HepG2 (cell line): ENCODE results near the gene RIMOC1. TPM values are rescaled to one million over a fixed set of nuclear protein-coding genes. Genes with fewer than 3 reads are reported as not detected.
A peak's percentile ranks its signal among the peaks of the same experiment; 100 is the strongest.

Experiments
- AGO2 ChIP-seq: fragments of 200-400 bp; formaldehyde crosslinking; optimal IDR thresholded peaks from 2 replicates; pipeline ENCODE3; 2017; ENCODE audit warnings: mild to moderate bottlenecking, low read depth, low read length, moderate library complexity
- ASH2L ChIP-seq: fragments of 300-600, 200-600 bp; sonication (generic); IDR thresholded peaks from 2 replicates; pipeline ENCODE4 v1.7.0; 2017; ENCODE audit warnings: low read depth, mild to moderate bottlenecking, moderate library complexity, mixed read lengths, low read length; ENCODE audit not compliant: insufficient read length
- BCL3 ChIP-seq: sonication (generic); formaldehyde crosslinking; IDR thresholded peaks from 2 replicates; pipeline ENCODE4 v1.5.1; 2020; ENCODE audit warnings: mild to moderate bottlenecking, missing genetic modification reagents, moderate library complexity
- CCAR2 ChIP-seq: fragments of 200-400 bp; formaldehyde crosslinking; optimal IDR thresholded peaks from 2 replicates; pipeline ENCODE3; 2018; ENCODE audit warnings: low read depth, mild to moderate bottlenecking, low read length, moderate library complexity
- CREBL2 ChIP-seq: sonication (generic); formaldehyde crosslinking; IDR thresholded peaks from 2 replicates; pipeline ENCODE4 v1.8.1; 2023; ENCODE audit warnings: missing genetic modification reagents, mild to moderate bottlenecking, borderline replicate concordance
- CREM ChIP-seq, 2 experiments: sonication (generic) in 1 of 2; formaldehyde crosslinking in 1 of 2; IDR thresholded peaks; 2 replicates each; pipeline versions ENCODE4 v1.4.0 to v1.6.1; 2016 to 2020; ENCODE audit warnings: antibody characterized with exemption in 1 of 2, mild to moderate bottlenecking in 1 of 2, missing genetic modification reagents in 1 of 2
- NRL ChIP-seq: sonication (generic); formaldehyde crosslinking; IDR thresholded peaks from 2 replicates; pipeline ENCODE4 v1.5.0; 2020; ENCODE audit warnings: missing genetic modification reagents, mild to moderate bottlenecking, moderate library complexity, borderline replicate concordance
- PBX2 ChIP-seq: IDR thresholded peaks from 2 replicates; pipeline ENCODE4 v1.6.1; 2016; ENCODE audit warnings: control low read depth
- RAD51 ChIP-seq: fragments of 450-650 bp; IDR thresholded peaks from 2 replicates; pipeline ENCODE4 v1.6.1; 2016; ENCODE audit warnings: borderline replicate concordance
- TBP ChIP-seq: sonication (generic); formaldehyde crosslinking; IDR thresholded peaks from 2 replicates; pipeline ENCODE4 v1.5.0; 2020; ENCODE audit warnings: missing genetic modification reagents
- ZNF383 ChIP-seq: sonication (generic); formaldehyde crosslinking; IDR thresholded peaks from 2 replicates; pipeline ENCODE4 v1.4.0; 2020; ENCODE audit warnings: missing genetic modification reagents, mild to moderate bottlenecking, borderline replicate concordance
- ZNF468 ChIP-seq: sonication (generic); formaldehyde crosslinking; IDR thresholded peaks from 2 replicates; pipeline ENCODE4 v1.8.0; 2022; ENCODE audit warnings: mild to moderate bottlenecking, moderate library complexity, missing genetic modification reagents
- ZNF556 ChIP-seq: sonication (generic); formaldehyde crosslinking; IDR thresholded peaks from 2 replicates; pipeline ENCODE4 v1.4.0; 2020; ENCODE audit warnings: mild to moderate bottlenecking, missing genetic modification reagents, borderline replicate concordance
- ZNF652 ChIP-seq: IDR thresholded peaks from 2 replicates; pipeline ENCODE4 v1.6.1; 2016; ENCODE audit warnings: low read depth, borderline replicate concordance
- ZNF766 ChIP-seq: sonication (generic); formaldehyde crosslinking; IDR thresholded peaks from 2 replicates; pipeline ENCODE4 v1.5.0; 2020; ENCODE audit warnings: missing genetic modification reagents, borderline replicate concordance
- ZNF792 ChIP-seq: IDR thresholded peaks from 2 replicates; pipeline ENCODE4 v1.6.1; 2016
- ZNF800 ChIP-seq: sonication (generic); formaldehyde crosslinking; IDR thresholded peaks from 2 replicates; pipeline ENCODE4 v1.4.0; 2020; ENCODE audit warnings: missing genetic modification reagents
- ZSCAN22 ChIP-seq: sonication (generic); formaldehyde crosslinking; IDR thresholded peaks from 2 replicates; pipeline ENCODE4 v1.4.0; 2020; ENCODE audit warnings: mild to moderate bottlenecking, missing genetic modification reagents
- polyA plus RNA-seq, 8 experiments: library from polyadenylated mRNA; depleted of rRNA in 3 of 8; stranded (reverse) in 7 of 8; unstranded in 1 of 8; fragments of >200 nt; fragmentation: Illumina TruSeq in 4 of 8; extraction: Trizol in 4 of 8; gene quantifications; 2 replicates each; pipeline versions ENCODE4 v1.2.1 to v1.2.3, GENCODE V29; 2011 to 2016; ENCODE audit warnings: low read depth in 4 of 8, missing spikeins in 1 of 8, mixed read lengths in 1 of 8; ENCODE audit not compliant: insufficient read depth in 1 of 8
- total RNA-seq, 5 experiments: library from RNA; depleted of rRNA; stranded (reverse); fragments of >200 nt; fragmentation: Illumina TruSeq; extraction: Trizol; gene quantifications; 2 replicates each; pipeline ENCODE4 v1.2.3, GENCODE V29; 2016; ENCODE audit warnings: low read depth in 1 of 5
- TF ChIP-seq, protein P1 (sequence below): sonication (generic); formaldehyde crosslinking; IDR thresholded peaks from 2 replicates; pipeline ENCODE4; 2020; ENCODE audit warnings: missing genetic modification reagents, mild to moderate bottlenecking, borderline replicate concordance

The RIMOC1 gene
- total and polyA plus RNA-seq, 2 of the 13 experiments (the other 11 are each of a cell fraction or from before 2014, with no cell fraction given) = 16.3 to 16.9 TPM

DNA sequence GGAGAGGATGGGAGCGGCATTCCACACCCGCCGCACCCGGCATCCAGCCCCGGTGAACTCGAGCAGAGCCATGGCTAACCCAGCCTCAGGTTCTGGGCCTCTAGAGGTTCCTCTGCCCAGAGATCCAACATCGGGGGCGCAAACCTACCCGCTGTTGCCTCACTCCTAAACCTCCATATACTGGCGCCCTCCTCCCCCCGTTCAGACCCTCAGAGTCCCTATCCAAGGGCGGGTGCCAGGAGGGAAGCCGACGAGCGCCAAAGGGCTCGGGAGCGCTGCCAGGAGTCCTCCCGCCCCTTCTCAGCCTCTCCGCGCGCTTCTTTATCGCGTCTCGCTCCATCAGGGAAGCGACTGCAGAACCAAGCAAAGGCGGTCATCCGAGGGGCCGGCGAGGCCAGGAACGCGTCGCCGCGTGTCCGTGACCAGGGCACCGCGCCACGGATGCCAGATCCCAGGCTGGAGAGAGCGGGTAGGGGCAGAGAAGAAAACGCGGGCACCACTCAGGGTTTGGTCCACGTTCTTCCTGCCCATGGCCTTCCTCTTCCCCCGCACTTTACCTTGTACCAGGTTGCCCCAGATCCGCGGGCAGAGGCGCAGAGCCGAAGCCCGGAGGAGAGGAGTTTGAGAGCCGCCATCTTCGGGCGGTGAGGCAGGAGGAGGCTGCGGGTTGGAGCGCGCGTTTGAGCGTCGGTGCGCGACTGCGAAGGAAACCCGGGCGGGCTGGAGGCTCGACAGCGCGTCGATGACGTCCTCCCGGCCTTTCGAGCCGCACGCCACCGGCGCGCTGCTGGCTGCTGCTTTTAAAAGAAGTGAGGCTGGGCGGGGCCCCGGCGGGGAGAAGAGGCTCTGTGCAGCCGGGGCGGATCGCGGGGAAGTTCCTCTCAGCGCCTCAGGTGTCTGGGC, 34.2 kb upstream of the RIMOC1 start, which contains the start of gene OXCT1 (continued):
- TF ChIP-seq CREBL2 = no peak
- no peak for TF ChIP-seq ZNF792
- TF ChIP-seq PBX2 (CRISPR knock-in tag) = no peak
- TF ChIP-seq ASH2L = peak; percentile 33
- TF ChIP-seq TBP (CRISPR knock-in tag) = no peak
- TF ChIP-seq, protein P1, sequence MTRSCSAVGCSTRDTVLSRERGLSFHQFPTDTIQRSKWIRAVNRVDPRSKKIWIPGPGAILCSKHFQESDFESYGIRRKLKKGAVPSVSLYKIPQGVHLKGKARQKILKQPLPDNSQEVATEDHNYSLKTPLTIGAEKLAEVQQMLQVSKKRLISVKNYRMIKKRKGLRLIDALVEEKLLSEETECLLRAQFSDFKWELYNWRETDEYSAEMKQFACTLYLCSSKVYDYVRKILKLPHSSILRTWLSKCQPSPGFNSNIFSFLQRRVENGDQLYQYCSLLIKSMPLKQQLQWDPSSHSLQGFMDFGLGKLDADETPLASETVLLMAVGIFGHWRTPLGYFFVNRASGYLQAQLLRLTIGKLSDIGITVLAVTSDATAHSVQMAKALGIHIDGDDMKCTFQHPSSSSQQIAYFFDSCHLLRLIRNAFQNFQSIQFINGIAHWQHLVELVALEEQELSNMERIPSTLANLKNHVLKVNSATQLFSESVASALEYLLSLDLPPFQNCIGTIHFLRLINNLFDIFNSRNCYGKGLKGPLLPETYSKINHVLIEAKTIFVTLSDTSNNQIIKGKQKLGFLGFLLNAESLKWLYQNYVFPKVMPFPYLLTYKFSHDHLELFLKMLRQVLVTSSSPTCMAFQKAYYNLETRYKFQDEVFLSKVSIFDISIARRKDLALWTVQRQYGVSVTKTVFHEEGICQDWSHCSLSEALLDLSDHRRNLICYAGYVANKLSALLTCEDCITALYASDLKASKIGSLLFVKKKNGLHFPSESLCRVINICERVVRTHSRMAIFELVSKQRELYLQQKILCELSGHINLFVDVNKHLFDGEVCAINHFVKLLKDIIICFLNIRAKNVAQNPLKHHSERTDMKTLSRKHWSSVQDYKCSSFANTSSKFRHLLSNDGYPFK (CRISPR knock-in tag) = no peak
- TF ChIP-seq ZNF468 (CRISPR knock-in tag) = no peak
- no peak for TF ChIP-seq RAD51
- TF ChIP-seq AGO2 = no peak
- no peak for TF ChIP-seq CREM (IDR thresholded peaks at IDR 0.05)
- TF ChIP-seq CREM (CRISPR knock-in tag; IDR thresholded peaks at IDR 0.05) = no peak
- TF ChIP-seq BCL3 (CRISPR knock-in tag) = no peak
- TF ChIP-seq ZSCAN22 = no peak
- peak; percentile 25; the same call in 1 of the 2 replicates for TF ChIP-seq NRL (CRISPR knock-in tag)
- TF ChIP-seq ZNF652 (CRISPR knock-in tag) = no peak
- TF ChIP-seq ZNF383 (CRISPR knock-in tag) = no peak
- no peak for TF ChIP-seq ZNF556 (CRISPR knock-in tag)
- TF ChIP-seq ZNF766 (CRISPR knock-in tag) = no peak
- peak; percentile 47 for TF ChIP-seq ZNF800 (CRISPR knock-in tag)
- no peak for TF ChIP-seq CCAR2
